Hematopoietic multipotent progenitor cell (in vitro differentiated cells): ENCODE data around the gene SMIM7. TPM values are rescaled to one million over a fixed set of nuclear protein-coding genes. Genes with fewer than 3 reads are reported as not detected.

Experiments used
- DNase-seq, 3 donors: peaks; one replicate each; pipeline ENCODE4 v3.0.0-alpha.2; 2011 to 2015; ENCODE audit warnings: low read depth in 2 of 3, low spot score in 2 of 3
- total RNA-seq: library from RNA; depleted of rRNA; stranded (reverse); fragments of >200 nt; gene quantifications from one replicate; pipeline ENCODE4 v1.2.3, GENCODE V29; 2012

The SMIM7 gene
- total RNA-seq, 1 donor = 32.9 TPM

DNA sequence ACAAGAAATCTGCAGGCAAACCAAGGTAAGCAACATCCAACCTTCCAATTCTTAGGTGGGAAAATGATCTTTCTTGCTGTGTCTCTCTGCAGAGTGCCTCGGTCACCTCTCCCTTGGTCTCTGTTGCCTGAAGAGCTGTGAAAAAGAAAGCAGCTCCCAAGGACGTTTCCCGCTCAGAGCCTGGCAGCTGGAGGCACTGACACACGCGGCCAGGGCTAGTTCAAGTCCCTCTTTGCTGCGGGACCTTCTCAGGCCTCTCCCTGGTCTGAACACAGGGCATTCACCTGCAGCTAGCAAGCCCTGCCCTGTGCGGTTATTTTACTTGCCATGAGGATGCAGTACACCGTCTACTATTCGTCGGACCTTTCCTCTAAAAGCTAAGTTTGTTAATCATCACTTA is 35.7 kb downstream of the SMIM7 start:
- no peak for DNase-seq

DNA sequence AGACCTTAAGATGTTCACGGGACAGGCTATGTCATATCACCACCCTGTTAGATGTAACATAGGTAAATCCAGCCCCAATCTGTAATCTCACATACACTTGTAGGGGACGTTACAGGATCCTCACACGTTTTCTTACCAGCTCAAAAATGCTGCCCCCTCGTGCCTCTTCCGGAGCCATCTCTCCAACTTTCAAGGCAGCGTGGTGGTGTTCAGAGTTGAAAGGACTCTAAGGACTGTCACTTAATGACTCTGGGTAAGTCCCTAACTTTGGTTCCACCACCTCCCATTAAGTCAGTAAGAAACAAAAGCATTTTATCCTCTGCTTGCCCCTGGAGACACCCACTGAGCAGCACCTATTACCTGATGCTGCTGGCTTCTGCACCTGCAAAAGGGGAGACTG is 36.4 kb downstream of the SMIM7 start:
- DNase-seq = no peak

DNA sequence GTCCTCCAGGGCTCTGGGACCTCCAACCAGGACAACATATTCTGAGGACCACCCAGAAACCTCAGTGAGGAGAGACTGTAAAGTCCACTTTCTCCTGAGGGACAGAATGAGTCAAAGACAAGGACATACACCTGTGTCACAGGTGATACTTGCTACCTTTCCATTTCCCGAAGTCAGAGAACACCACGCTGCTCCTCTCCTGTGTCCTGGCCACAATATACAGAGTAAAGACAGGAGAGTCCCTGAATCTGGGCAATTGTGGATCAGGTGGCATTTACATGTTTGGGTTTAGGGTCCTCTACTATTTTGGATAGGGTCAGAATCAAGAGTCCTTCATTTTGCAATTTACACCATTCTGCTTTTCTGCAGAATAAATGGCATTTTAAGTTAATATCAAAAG is 36.9 kb downstream of the SMIM7 start:
- no peak for DNase-seq

DNA sequence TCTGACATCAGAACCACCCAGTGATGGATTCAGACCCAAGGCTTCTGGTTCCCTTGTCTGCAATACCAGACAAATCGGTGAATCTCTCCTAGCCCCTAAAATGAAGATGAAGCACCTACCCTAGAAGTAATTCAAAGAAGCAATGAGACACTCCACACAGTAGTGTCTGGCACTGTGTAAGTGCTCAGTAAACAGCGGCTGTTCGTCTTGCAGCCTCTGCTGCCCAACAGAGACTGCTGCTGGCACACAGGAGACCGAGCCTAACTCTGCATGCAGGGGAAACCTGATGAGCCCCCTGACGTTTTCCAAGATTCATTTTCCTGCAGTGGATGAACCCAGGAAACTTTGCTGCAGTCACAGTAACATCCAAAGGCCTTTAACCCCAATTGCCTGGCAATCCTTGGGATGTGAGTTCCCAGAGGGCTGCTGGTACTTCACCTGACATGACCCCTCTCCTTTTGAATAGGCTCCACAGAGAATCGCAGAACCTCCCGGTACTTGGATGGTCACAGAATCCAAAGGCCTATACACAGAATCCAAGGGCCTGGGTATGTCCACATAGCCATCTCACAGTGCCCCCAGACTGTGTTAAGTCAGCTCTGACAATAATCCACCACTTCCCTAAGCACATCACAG is 38.7 kb downstream of the SMIM7 start:
- DNase-seq = no peak

DNA sequence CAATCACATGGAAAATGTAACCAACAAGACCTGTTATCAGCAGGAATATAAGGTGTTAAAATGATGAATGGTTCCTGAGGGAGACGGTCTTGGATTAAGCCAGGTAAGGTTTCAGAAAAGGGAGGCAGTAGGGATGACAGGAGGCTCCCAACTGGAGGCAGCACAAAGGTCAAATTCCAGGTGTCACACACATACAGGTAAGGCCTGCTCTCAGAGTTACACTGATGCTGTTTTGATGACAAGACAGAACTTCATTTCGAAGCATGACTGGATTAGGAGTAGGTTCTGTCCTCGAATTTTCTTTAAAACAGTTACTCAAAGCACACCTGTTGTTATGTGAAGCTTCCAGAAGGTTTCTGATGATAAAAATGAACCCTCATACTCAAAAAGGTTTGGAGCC is 39.4 kb downstream of the SMIM7 start:
- DNase-seq = no peak

DNA sequence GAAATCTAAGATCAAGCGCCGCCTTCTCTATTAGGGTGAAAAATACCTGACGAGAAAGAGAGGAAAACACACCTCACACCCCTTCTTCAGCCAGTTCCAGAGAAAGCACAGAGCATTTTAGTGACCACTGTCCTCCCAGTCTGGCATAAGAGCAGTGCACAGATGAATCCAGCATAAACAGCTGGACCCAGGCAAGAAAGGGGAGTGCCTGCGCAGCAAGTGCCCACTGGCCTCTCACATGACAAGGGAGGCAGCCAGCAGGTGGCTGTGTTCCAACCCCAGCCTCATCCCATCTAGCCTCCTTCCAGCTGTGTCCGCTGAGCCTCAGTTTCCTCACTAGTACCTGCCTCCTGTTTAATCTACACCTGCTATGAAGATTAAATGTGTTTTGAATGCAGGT is 39.9 kb downstream of the SMIM7 start:
- DNase-seq = no peak

DNA sequence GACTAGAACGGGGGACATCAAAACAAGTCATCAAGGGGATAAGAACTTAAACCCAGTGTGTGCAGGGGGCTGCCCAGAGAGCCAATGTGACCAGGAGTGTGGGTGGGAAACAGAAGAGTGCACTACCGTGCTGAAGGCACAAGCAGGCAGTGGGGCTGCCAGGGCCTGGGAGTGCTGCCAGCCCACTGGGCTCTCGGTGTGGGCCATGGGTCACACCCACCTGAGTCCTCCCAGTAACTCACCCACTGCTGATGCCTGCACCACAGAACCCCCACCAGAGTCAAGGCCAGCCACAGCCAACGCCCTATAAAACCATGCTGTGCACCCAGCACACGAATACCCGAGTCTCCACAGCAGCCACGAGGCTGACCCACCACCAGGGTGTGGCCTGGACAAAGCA is 40.5 kb downstream of the SMIM7 start:
- no peak for DNase-seq

DNA sequence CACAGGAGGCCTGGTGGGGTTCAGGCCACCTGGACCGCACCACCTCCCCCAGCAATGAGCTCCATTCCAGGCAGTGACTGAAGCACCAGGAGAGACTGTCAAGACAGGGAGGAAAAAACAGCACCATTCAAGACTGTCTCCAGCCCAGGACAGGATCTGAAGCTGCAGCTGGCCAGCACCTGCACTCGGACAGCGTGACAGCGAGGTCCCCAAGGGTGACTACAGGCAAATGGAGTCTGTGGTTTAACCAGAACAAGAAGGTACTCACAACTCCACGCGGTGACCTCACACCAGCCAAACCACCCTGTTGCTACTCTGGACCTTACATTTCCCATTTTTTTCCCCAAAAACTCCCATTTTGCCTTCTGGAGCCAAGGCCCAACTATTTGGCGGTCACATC is 41.7 kb downstream of the SMIM7 start:
- no peak for DNase-seq

DNA sequence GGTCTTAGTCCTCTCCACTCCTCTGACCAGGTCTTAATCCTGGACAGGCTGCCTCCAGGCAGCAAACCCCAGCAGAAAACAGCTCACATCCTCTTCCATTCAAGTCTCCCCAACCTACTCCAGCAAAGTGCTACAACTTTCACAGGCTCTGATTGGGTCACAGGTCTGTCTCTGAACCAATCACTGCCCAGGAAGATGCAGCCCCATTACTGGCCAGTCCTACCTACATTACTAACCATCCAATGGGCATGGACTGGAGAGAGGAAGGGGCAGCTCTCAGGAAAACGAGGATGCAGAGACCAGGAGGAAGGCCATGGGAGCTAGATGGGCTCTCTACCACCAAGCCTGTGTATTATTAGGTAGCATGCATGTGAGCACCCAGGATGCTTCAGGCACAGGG is 44.1 kb downstream of the SMIM7 start:
- DNase-seq = no peak

DNA sequence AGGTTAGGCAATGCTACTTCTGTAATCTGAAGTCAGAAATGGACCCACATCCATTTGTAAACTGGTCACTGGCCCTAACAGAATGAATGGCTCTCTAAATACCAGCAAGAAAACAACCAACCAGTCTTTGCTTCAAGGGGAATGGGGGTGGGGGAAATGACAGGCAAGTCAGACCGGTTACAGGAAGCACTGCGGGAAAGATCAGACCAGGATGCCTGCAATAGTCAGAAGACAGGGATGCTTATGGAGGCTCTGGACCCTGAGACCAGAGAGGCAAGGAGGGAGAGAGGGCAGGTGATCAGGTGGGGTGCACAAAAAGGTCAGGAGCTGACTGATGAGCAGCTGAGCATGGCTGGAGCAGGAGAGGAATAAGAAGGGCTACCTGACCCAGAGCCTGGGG is 45.0 kb downstream of the SMIM7 start:
- DNase-seq = no peak

DNA sequence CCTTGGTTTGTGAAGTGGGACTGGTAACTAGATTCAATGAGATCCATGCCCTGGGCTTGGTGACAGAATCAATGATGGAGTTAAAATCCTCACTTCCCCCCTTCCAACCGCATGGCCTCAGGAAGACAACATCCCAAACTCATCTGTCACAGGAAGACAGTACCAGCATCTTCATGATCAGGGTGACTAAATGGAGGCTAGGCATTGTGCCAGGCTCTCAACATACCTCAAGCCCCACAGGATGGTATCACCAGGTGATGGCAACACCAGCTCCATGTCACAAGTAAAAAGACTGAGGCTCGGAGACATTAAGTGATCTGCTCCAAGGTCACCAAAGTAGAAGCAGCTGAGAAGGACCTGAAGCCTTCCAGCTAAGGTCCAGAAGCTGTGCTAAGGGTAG is 46.1 kb downstream of the SMIM7 start:
- no peak for DNase-seq

DNA sequence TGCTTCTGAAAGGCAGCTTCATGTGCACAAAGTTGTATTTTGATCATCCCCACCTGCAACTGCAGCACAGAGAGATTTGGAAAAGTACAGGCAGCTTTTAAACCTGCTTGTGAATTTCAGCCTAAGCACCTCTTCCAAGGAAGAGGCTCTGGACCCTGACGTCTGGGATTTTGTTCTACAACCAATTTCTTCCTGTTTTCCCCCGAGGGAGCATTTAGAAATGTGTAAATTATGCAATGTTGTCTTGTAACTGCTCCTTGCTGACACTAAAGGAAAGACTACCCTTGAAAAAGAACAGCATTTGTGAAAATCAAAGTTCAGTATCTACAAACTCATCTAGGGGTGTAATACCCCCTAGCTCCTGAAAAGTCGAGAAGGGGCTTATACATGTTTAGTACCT is 47.3 kb downstream of the SMIM7 start:
- no peak for DNase-seq

DNA sequence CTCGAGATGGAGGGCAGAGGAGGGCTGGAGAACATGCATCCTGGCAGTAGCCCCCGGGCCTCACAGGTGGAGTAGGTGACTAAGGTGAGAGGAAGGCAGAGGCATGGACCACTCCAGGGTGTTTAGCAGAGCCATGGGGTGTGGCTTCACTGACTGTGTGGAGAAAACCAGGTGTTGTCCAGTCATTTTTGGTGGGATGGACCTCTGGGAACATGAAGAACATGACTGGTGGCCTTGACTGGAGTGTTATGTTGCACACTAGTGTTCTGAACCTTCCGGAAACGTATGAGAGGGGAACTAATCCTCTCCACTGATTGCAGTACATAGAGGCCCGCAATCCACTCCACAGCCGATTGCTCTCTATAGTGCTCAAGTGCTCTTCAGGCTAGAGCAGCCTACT is 48.8 kb downstream of the SMIM7 start:
- DNase-seq = no peak

DNA sequence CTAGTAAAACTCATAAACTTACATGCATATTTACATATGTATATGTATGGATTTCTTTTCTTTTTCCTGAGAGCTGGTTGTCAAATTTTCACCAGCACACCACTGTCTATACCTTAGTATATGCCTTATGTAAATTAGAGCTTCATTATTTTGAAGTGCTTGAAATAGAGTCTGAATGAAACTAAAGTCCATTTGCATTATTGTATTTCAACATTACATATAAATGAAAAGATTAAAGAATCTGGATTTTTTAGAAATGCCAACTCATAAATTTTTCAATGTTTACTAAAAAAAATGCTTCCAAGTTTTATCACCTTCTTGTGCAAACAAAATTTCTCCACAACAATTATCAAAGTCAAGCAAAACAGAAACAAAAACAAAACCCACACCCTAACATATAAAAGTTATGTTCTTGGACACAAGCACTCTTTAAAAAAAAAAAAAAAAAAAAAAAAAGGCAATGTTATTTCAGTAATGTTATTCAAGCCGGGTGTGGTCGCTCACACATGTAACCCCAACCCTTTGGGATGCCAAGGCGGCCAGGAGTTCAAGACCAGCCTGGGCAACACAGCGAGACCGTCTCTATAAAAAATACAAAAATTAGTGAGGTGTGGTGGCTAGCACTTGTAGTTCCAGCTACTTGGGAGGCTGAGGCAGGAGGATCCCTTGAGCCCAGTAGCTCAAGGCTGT is 50.3 kb downstream of the SMIM7 start:
- no peak for DNase-seq

DNA sequence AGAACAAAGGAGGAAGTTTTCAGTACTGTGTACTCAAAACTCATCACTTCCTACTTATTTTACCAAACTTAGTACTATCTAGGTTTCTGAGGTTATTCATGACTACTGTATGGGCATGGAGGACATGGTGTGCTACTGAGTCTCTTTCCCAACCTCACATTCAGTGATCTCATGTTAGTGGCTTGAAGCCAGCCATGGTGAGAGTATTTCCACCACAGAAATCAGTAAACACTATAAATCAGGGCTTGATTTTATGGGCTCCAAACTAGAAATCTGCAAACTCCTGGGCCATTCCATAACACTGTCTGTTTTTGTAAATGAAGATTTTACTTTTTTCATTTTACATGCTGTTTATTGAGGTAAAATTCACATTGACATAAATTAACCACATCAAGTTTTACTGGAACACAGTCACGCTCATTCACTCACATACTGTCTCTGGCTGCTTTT is 51.6 kb downstream of the SMIM7 start:
- peak in 1 of 3 donors; percentile 26 for DNase-seq

DNA sequence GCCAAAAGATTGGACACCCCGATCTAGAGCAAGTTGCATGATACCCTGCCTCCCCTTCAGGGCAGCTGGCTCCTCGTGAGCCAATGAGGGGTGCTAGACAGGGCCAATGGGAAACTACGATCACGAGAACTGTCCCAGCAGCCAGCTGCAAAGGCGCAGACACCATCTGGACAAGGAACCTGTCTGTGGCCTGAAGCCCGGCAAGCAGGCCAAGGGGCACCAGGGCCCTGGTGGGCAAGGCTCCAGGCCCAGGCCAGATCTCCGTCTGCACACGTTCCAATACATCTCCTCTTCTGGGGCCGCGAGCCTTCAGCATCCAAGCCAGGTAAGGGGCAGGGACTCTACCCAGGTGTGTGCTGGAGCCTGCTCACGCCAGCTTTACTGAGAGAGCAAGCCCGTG is 52.1 kb downstream of the SMIM7 start:
- no peak for DNase-seq

DNA sequence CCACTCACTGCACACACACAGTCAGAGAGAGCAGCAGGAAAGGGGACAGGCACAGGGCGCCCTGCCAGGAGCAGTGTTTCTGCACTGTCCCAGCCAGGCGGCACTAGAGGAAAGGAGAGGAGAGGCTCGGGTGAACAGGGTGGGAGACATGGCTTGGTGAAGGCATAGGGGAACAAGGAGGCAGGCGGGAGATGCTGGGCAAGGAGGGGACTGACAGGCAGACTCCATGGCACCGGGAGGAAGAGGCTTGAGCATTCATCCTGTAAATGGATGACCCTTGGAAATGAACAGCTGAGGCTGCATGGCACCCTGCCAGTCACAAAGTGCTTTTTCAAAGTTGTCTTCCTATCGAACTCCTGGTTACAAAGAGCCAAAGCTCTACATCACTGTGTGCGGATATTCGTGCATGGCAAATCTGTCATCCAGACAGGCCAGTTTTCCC is 54.4 kb downstream of the SMIM7 start:
- no peak for DNase-seq

DNA sequence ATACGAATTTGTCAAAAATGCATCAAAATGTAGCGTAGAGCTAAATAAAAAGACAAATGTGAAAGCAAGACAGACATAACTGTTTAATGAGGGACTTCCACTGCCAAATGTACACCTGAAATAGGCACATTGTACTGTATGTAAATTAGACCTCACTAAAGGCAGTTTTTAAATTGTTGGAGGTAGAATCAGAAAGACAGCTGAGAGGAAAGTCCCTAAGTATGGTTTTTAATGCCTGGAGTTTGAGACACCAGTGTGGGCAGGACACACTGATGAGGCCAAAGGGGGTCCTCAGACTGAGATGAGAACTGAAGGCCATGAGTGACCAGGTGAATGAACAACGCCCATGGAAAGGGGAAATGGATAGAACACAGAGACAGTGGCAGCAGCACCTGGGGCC is 54.8 kb downstream of the SMIM7 start:
- DNase-seq = no peak

DNA sequence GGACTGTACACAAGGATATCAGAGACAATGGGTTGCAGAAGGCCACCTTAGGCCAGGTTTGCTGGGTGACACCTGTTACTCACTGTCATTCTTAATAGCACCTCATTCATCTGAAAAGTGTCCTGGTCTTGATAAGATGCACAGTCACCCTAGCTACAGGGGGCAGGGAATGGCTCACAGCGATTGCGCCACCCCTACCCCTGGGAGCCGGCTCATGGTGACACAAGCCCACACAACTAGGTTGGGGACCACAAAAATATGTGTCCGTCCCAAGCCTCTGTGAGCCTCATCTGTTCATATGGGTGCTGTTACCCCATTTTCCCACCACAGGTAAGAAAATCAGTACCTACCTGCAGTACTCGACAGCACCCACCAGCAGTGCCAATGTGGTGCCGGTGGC is 55.3 kb downstream of the SMIM7 start:
- DNase-seq = no peak

DNA sequence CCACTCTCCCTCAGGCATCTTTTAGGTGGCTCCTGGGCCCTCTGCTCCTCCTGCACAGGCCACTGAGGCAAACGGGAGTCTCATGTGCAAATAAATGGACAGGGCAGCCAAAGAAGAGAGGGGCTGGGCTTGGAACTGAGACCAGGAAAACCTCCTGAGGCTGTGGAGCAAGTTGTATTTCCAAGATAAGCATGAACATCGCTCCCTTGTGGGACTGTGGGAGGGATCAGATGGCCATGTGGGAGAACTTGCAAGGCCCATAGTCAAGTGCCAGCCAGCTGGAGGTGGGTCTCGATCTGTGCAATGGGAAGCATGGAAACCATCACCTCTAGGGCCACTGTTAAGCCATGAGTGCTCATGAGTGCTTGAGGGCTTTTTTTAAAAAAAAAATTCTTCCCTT is 56.9 kb downstream of the SMIM7 start:
- no peak for DNase-seq

DNA sequence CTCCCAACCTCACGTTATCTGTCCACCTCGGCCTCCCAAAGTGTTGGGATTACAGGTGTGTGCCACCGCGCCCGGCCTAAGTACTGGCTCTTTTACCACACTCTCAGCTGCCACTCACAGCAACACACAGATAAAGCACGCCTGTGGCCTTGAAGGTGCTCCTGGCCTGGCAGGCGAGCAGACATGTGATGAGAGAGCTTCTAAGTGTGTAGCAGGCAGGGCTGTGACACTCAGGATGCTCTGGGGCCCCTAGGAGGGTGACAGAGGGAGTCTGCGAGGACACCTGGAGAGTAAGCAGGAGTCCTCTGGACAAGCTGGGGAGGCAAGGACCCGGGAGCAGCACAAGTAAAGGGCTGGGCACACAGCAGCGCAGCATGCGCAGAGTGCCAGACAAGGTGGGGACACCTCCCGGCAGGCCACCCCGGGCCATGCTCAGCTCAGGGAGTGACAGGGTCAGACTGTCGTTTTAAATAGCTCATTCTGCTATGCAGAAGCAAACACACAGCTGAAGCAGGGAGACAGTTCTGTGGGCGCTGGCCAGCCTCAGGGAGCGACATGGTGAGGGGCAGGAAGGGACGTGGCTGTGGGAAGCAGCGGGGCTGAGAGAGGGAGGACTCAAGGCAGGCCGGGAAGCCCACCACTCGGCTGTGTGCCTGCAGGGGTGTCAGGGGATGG is 58.4 kb downstream of the SMIM7 start:
- DNase-seq = no peak

DNA sequence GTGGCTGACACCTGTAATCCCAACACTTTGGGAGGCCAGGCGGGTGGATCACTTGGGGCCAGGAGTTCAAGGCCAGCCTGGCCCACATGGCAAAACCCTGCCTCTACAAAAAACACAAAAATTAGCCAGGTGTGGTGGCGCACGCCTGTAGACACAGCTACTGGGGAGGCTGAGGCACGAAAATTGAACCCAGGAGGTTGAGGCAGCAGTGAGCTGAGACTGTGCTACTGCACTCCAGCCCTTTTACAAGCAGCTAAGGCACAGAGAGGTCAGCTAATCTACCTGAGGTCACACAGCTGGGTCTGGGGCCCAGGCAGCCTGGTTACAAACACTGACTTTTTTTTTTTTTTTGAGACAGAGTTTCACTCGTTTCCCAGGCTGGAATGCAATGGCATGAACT is 59.1 kb downstream of the SMIM7 start:
- no peak for DNase-seq
